HepG2 (cell line): ENCODE results near the gene TLDC2. TPM values are rescaled to one million over a fixed set of nuclear protein-coding genes. Genes with fewer than 3 reads are reported as not detected.

Source experiments
- ARNT2 ChIP-seq: sonication (generic); formaldehyde crosslinking; IDR thresholded peaks from 2 replicates; pipeline ENCODE4 v1.8.0; 2022; ENCODE audit warnings: mild to moderate bottlenecking, low read depth, missing genetic modification reagents, moderate library complexity
- GTF2F1 ChIP-seq: fragments of 150-350 bp; IDR thresholded peaks from 2 replicates; pipeline ENCODE4 v1.6.1; 2014; ENCODE audit warnings: low read length
- KDM3A ChIP-seq: IDR thresholded peaks from 2 replicates; pipeline ENCODE4 v1.6.1; 2018; ENCODE audit warnings: low read depth, missing compliant biosample characterization
- KLF15 ChIP-seq: sonication (generic); formaldehyde crosslinking; IDR thresholded peaks from 2 replicates; pipeline ENCODE4 v1.8.1; 2023; ENCODE audit warnings: borderline replicate concordance, mild to moderate bottlenecking, inconsistent platforms, missing genetic modification reagents, mixed read lengths
- PRPF4 ChIP-seq: fragments of 200-400 bp; formaldehyde crosslinking; IDR thresholded peaks from 2 replicates; pipeline ENCODE4 v1.6.1; 2016; ENCODE audit warnings: low read length, low read depth; ENCODE audit not compliant: poor library complexity, severe bottlenecking
- TEAD3 ChIP-seq: optimal IDR thresholded peaks from 2 replicates; pipeline ENCODE3; 2016; ENCODE audit warnings: borderline replicate concordance
- TRIM24 ChIP-seq: sonication (generic); formaldehyde crosslinking; IDR thresholded peaks from 2 replicates; pipeline ENCODE4 v1.8.0; 2022; ENCODE audit warnings: mild to moderate bottlenecking, missing genetic modification reagents
- TSC22D2 ChIP-seq: sonication (generic); formaldehyde crosslinking; IDR thresholded peaks from 2 replicates; pipeline ENCODE4 v1.5.1; 2020; ENCODE audit warnings: missing genetic modification reagents, mild to moderate bottlenecking, borderline replicate concordance
- ZBTB21 ChIP-seq: sonication (generic); formaldehyde crosslinking; IDR thresholded peaks from 2 replicates; pipeline ENCODE4 v1.4.0; 2020; ENCODE audit warnings: missing genetic modification reagents
- ZNF33A ChIP-seq: sonication (generic); formaldehyde crosslinking; IDR thresholded peaks from 2 replicates; pipeline ENCODE4 v1.5.1; 2020; ENCODE audit warnings: missing genetic modification reagents, mild to moderate bottlenecking, moderate library complexity, borderline replicate concordance
- ZNF468 ChIP-seq: sonication (generic); formaldehyde crosslinking; IDR thresholded peaks from 2 replicates; pipeline ENCODE4 v1.8.0; 2022; ENCODE audit warnings: mild to moderate bottlenecking, moderate library complexity, missing genetic modification reagents
- polyA plus RNA-seq, 8 experiments: library from polyadenylated mRNA; depleted of rRNA in 3 of 8; stranded (reverse) in 7 of 8; unstranded in 1 of 8; fragments of >200 nt; fragmentation: Illumina TruSeq in 4 of 8; extraction: Trizol in 4 of 8; gene quantifications; 2 replicates each; pipeline versions ENCODE4 v1.2.1 to v1.2.3, GENCODE V29; 2011 to 2016; ENCODE audit warnings: low read depth in 4 of 8, missing spikeins in 1 of 8, mixed read lengths in 1 of 8; ENCODE audit not compliant: insufficient read depth in 1 of 8
- total RNA-seq, 5 experiments: library from RNA; depleted of rRNA; stranded (reverse); fragments of >200 nt; fragmentation: Illumina TruSeq; extraction: Trizol; gene quantifications; 2 replicates each; pipeline ENCODE4 v1.2.3, GENCODE V29; 2016; ENCODE audit warnings: low read depth in 1 of 5
- TF ChIP-seq, protein P1 (sequence below): sonication (generic); formaldehyde crosslinking; IDR thresholded peaks from 2 replicates; pipeline ENCODE4 v1.4.0; 2020; ENCODE audit warnings: missing genetic modification reagents
- TF ChIP-seq, protein P2 (sequence below): sonication (generic); formaldehyde crosslinking; IDR thresholded peaks from 2 replicates; pipeline ENCODE4 v1.4.0; 2020; ENCODE audit warnings: missing genetic modification reagents
- TF ChIP-seq, protein P3 (sequence below): sonication (generic); formaldehyde crosslinking; IDR thresholded peaks from 2 replicates; pipeline ENCODE4 v1.8.1; 2022; ENCODE audit warnings: mild to moderate bottlenecking, missing genetic modification reagents
- TF ChIP-seq, protein P4 (sequence below): sonication (generic); formaldehyde crosslinking; IDR thresholded peaks from 2 replicates; pipeline ENCODE4 v1.5.1; 2020; ENCODE audit warnings: mild to moderate bottlenecking, missing genetic modification reagents
- TF ChIP-seq, protein P5 (sequence below): sonication (generic); formaldehyde crosslinking; IDR thresholded peaks from 2 replicates; pipeline ENCODE4 v1.8.0; 2022; ENCODE audit warnings: mild to moderate bottlenecking, missing genetic modification reagents, moderate library complexity

TLDC2 gene
- total and polyA plus RNA-seq, 2 of the 13 experiments (the other 11 are each of a cell fraction or from before 2014, with no cell fraction given), result 1.5 to 1.6 TPM

DNA sequence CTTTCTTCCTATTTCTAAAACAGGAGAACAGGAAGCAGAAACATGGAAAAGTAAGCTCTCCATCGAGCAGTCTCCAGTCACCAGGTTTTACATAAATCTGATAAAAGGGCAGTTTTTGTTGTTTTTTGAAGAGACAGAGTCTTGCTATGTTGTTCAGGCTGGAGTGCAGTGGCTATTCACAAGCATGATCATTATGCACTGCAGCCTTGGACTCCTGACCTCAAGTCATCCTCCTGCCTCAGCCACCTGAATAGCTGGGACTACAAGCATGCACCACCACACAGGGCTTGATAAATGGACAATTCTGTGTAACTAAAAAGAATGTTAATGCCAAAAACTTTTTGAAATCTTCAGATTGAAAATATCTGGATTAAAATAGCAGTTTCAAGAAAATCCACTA is 51.8 kb downstream of the TLDC2 start (continued):
- TF ChIP-seq, protein P1, sequence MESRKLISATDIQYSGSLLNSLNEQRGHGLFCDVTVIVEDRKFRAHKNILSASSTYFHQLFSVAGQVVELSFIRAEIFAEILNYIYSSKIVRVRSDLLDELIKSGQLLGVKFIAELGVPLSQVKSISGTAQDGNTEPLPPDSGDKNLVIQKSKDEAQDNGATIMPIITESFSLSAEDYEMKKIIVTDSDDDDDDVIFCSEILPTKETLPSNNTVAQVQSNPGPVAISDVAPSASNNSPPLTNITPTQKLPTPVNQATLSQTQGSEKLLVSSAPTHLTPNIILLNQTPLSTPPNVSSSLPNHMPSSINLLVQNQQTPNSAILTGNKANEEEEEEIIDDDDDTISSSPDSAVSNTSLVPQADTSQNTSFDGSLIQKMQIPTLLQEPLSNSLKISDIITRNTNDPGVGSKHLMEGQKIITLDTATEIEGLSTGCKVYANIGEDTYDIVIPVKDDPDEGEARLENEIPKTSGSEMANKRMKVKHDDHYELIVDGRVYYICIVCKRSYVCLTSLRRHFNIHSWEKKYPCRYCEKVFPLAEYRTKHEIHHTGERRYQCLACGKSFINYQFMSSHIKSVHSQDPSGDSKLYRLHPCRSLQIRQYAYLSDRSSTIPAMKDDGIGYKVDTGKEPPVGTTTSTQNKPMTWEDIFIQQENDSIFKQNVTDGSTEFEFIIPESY (CRISPR knock-in tag), result no peak
- TF ChIP-seq PRPF4 (no peak), KDM3A (CRISPR knock-in tag) (no peak), GTF2F1 (no peak), TSC22D2 (CRISPR knock-in tag) (no peak), ZNF468 (CRISPR knock-in tag) (no peak), ZBTB21 (CRISPR knock-in tag) (no peak), KLF15 (CRISPR knock-in tag) (no peak), TEAD3 (CRISPR knock-in tag) (peak; percentile 95), TRIM24 (CRISPR knock-in tag) (no peak), ARNT2 (CRISPR knock-in tag) (no peak), ZNF33A (CRISPR knock-in tag) (no peak)
- TF ChIP-seq, protein P2, sequence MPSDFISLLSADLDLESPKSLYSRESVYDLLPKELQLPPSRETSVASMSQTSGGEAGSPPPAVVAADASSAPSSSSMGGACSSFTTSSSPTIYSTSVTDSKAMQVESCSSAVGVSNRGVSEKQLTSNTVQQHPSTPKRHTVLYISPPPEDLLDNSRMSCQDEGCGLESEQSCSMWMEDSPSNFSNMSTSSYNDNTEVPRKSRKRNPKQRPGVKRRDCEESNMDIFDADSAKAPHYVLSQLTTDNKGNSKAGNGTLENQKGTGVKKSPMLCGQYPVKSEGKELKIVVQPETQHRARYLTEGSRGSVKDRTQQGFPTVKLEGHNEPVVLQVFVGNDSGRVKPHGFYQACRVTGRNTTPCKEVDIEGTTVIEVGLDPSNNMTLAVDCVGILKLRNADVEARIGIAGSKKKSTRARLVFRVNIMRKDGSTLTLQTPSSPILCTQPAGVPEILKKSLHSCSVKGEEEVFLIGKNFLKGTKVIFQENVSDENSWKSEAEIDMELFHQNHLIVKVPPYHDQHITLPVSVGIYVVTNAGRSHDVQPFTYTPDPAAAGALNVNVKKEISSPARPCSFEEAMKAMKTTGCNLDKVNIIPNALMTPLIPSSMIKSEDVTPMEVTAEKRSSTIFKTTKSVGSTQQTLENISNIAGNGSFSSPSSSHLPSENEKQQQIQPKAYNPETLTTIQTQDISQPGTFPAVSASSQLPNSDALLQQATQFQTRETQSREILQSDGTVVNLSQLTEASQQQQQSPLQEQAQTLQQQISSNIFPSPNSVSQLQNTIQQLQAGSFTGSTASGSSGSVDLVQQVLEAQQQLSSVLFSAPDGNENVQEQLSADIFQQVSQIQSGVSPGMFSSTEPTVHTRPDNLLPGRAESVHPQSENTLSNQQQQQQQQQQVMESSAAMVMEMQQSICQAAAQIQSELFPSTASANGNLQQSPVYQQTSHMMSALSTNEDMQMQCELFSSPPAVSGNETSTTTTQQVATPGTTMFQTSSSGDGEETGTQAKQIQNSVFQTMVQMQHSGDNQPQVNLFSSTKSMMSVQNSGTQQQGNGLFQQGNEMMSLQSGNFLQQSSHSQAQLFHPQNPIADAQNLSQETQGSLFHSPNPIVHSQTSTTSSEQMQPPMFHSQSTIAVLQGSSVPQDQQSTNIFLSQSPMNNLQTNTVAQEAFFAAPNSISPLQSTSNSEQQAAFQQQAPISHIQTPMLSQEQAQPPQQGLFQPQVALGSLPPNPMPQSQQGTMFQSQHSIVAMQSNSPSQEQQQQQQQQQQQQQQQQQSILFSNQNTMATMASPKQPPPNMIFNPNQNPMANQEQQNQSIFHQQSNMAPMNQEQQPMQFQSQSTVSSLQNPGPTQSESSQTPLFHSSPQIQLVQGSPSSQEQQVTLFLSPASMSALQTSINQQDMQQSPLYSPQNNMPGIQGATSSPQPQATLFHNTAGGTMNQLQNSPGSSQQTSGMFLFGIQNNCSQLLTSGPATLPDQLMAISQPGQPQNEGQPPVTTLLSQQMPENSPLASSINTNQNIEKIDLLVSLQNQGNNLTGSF (CRISPR knock-in tag), result no peak
- TF ChIP-seq, protein P3, sequence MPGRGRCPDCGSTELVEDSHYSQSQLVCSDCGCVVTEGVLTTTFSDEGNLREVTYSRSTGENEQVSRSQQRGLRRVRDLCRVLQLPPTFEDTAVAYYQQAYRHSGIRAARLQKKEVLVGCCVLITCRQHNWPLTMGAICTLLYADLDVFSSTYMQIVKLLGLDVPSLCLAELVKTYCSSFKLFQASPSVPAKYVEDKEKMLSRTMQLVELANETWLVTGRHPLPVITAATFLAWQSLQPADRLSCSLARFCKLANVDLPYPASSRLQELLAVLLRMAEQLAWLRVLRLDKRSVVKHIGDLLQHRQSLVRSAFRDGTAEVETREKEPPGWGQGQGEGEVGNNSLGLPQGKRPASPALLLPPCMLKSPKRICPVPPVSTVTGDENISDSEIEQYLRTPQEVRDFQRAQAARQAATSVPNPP (CRISPR knock-in tag), result no peak
- TF ChIP-seq, protein P4, sequence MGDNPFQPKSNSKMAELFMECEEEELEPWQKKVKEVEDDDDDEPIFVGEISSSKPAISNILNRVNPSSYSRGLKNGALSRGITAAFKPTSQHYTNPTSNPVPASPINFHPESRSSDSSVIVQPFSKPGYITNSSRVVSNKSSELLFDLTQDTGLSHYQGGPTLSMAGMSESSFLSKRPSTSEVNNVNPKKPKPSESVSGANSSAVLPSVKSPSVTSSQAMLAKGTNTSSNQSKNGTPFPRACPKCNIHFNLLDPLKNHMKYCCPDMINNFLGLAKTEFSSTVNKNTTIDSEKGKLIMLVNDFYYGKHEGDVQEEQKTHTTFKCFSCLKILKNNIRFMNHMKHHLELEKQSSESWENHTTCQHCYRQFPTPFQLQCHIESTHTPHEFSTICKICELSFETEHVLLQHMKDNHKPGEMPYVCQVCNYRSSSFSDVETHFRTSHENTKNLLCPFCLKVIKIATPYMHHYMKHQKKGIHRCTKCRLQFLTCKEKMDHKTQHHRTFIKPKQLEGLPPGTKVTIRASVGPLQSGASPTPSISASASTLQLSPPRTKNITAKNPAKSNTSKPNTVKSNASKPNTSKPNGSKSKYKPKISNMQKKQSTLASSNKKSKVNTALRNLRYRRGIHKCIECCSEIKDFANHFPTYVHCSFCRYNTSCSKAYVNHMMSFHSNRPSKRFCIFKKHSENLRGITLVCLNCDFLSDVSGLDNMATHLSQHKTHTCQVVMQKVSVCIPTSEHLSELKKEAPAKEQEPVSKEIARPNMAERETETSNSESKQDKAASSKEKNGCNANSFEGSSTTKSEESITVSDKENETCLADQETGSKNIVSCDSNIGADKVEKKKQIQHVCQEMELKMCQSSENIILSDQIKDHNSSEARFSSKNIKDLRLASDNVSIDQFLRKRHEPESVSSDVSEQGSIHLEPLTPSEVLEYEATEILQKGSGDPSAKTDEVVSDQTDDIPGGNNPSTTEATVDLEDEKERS (CRISPR knock-in tag), result 0 out of 2 replicates have a peak, but pooled peaks have one; percentile 43
- TF ChIP-seq, protein P5, sequence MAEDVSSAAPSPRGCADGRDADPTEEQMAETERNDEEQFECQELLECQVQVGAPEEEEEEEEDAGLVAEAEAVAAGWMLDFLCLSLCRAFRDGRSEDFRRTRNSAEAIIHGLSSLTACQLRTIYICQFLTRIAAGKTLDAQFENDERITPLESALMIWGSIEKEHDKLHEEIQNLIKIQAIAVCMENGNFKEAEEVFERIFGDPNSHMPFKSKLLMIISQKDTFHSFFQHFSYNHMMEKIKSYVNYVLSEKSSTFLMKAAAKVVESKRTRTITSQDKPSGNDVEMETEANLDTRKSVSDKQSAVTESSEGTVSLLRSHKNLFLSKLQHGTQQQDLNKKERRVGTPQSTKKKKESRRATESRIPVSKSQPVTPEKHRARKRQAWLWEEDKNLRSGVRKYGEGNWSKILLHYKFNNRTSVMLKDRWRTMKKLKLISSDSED (CRISPR knock-in tag), result no peak
